Upper lobe of left lung (tissue), 4 donors: ENCODE results near the gene ONECUT3.

Experiments
- CTCF ChIP-seq, 6 experiments: fragments of 450-650 bp in 4 of 6; fragments of 200-600 bp in 2 of 6; sonication (generic) in 2 of 6; IDR thresholded peaks; one replicate each; pipeline ENCODE4 v1.5.1; 2016 to 2019; ENCODE audit warnings: antibody characterized with exemption in 6 of 6
- EP300 ChIP-seq, 4 donors: sonication (generic); formaldehyde crosslinking; IDR thresholded peaks; one replicate each; pipeline ENCODE4 v1.5.1; 2017; ENCODE audit warnings: antibody characterized with exemption in 4 of 4, control low read depth in 2 of 4

GRCh38 chr19:1770866-1771576 lies 17.7 kb downstream of the ONECUT3 start:
- TF ChIP-seq EP300 (IDR thresholded peaks at IDR 0.05) (no peak), CTCF (IDR thresholded peaks at IDR 0.05) (no peak)
